T-helper 2 cell treated with Interferon-gamma antibody and Interleukin-4, amounts not matched to agents 5 μg/mL and 100 μg/mL, for 36 hours (primary cell): ENCODE data around the gene ASS1.

Experiments used
- DNase-seq: peaks from one replicate; pipeline ENCODE4 v3.0.0; 2021; ENCODE audit warnings: low spot score
- H3K27ac Mint-ChIP-seq: one replicate; pipeline ENCODE4 v1.8.0; 2021; ENCODE audit warnings: mild to moderate bottlenecking, mixed read lengths
- H3K27me3 Mint-ChIP-seq: one replicate; pipeline ENCODE4 v1.8.0; 2021; ENCODE audit warnings: low read depth, mixed read lengths
- H3K36me3 Mint-ChIP-seq: one replicate; pipeline ENCODE4 v1.8.0; 2021; ENCODE audit warnings: low read depth, mixed read lengths
- H3K4me1 Mint-ChIP-seq: one replicate; pipeline ENCODE4 v1.8.0; 2021; ENCODE audit warnings: low read depth, mixed read lengths
- H3K4me3 Mint-ChIP-seq: one replicate; pipeline ENCODE4 v1.8.0; 2022; ENCODE audit warnings: mild to moderate bottlenecking, moderate library complexity, mixed read lengths
- H3K9me3 Mint-ChIP-seq: one replicate; pipeline ENCODE4 v1.8.0; 2021; ENCODE audit warnings: mixed read lengths

Gene ASS1

DNA sequence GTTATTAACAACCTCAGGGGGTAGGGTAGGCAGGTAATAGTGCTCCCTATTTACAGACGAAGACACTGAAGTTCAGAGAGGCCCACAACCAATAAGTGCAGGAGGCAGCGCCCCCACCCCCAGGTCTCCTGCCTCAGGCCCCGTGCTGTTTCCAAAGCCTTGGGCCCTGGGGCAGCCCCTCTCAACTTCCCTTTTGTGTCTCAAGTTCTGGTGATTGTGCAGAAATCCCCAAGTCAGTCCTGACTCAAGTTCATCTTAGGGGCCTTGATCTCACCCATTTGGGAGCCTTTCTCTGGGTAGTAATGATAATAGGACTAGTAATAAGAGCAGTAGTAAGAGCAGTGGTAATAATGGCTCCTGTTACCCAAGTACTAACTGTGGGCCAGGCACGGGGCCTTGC is 35.5 kb upstream of the ASS1 start:
- Mint-ChIP-seq H3K27ac (no peak overlapping the region), H3K4me1 (no peaks in the 10 kb centered on the region), H3K36me3 (no peaks in the 10 kb centered on the region), H3K27me3 (peaks cover 2% of the 10 kb centered on the region), H3K4me3 (no peak overlapping the region), H3K9me3 (no peaks in the 10 kb centered on the region)
- DNase-seq, result no peak

DNA sequence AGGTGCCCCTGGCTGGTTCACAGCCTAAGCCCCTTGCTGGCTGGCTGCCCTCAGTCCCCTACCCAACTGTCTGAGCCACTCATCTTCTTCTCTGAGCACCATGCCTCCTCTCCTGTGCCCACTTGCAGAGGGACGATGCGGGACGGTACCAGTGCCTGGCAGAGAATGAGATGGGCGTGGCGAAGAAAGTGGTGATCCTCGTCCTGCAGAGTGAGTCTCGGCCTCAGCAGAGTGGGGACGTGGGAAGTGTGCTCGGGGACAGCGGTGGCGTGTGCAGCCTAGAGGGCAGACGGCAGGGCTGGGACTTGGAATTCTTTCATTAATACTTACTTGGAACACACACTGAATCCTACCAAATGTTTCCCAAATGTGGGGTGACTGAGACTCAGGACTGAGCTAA is 34.3 kb upstream of the ASS1 start:
- H3K4me1 Mint-ChIP-seq, result no peaks in the 10 kb centered on the region
- H3K4me3 Mint-ChIP-seq, result no peak overlapping the region
- peaks cover 2% of the 10 kb centered on the region for H3K27me3 Mint-ChIP-seq
- no peak for DNase-seq
- H3K9me3 Mint-ChIP-seq, result no peaks in the 10 kb centered on the region
- no peak overlapping the region for H3K27ac Mint-ChIP-seq
- H3K36me3 Mint-ChIP-seq, result no peaks in the 10 kb centered on the region

DNA sequence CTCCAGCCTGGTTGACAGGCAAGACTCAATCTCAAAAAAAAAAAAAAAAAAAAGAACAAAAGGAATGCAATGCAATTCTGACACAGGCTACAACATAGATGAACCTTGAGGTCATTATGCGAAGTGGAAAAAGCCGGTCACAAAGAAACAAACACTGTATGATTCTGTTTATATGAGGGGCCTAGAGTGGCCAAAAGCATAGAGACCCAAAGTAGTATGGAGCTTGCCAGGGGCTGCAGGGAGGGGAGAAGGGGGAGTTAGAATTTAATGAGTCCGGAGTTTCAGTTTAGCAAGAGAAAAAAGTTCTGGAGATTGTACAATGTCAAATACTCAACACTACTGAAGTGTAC is 33.2 kb upstream of the ASS1 start:
- Mint-ChIP-seq H3K27me3 (peaks cover 2% of the 10 kb centered on the region), H3K4me3 (no peak overlapping the region), H3K4me1 (no peaks in the 10 kb centered on the region), H3K36me3 (no peaks in the 10 kb centered on the region), H3K27ac (no peak overlapping the region), H3K9me3 (no peaks in the 10 kb centered on the region)
- DNase-seq, result no peak

DNA sequence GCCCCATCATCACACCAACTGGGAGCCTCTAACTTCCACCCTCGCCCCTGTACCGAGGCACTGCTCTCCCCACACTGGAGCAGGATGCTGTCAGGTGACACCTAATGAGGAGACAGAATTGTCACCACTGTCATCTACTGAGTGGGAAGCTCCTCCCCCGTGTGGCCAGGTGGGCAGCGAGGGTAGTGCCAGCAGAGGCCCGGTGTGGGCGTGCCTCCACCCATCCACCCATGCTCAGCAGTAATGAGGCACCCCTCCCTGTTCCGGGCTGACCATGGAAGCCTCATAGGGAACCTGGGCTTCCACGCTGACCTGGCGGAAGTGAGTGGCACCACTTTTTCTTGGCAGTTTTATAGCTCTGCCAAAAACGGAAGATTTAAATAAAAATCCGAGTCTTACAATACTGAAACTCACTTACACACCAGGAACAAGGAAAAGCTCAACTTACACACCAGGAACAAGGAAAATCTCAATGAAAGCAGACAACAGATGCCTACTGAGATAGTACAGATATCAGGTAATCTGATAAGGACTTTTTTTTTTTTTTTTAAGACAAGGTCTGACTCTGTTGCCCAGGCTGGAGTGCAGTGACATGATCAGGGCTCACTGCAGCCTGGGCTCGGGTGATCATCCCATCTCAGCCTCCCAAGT is 30.6 kb upstream of the ASS1 start:
- Mint-ChIP-seq H3K27me3 (peaks cover 2% of the 10 kb centered on the region), H3K4me3 (no peak overlapping the region), H3K36me3 (no peaks in the 10 kb centered on the region), H3K27ac (no peak overlapping the region), H3K9me3 (no peaks in the 10 kb centered on the region), H3K4me1 (no peaks in the 10 kb centered on the region)
- no peak for DNase-seq

DNA sequence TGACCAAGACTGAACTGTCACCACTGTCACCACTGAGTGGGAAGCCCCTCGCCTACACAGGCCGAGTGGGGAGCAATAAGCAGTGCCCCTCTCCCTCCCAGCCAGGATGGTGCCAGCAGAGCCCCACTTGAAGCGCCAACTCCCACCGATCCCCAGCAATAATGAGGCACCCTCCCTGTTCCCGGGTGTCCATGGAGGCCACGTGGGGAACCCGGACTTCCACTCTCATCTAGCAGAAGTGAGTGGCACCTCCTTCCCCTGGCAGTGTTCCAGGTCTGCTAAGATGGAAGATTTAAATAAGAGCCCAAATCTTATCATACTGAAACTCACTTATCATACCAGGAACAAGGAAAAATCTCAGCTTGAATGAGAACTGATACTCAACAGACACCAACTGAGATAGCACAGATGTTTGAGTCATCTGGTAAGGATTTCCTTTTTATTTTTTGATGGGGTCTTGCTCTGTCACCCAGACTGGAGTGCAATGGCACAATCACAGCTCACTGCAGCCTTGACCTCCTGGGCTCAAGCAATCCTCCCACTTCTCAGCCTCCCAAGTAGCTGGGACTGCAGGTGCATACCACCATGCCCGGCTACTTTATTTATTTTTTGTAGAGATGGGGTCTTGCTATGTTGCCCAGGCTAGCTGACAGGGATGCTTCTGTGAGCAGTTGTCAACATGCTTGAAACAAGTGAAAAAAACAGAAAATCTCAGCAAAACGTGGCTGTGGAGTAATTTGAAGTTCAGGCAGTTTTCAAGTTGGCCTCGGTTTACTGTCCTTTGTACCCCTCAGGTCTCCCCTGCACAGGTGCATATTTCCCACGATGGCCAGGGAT is 29.6 kb upstream of the ASS1 start:
- H3K9me3 Mint-ChIP-seq, result no peaks in the 10 kb centered on the region
- H3K4me1 Mint-ChIP-seq, result no peaks in the 10 kb centered on the region
- no peak overlapping the region for H3K27ac Mint-ChIP-seq
- DNase-seq, result no peak
- H3K27me3 Mint-ChIP-seq, result peaks cover 2% of the 10 kb centered on the region
- H3K36me3 Mint-ChIP-seq, result no peaks in the 10 kb centered on the region
- H3K4me3 Mint-ChIP-seq, result no peak overlapping the region

DNA sequence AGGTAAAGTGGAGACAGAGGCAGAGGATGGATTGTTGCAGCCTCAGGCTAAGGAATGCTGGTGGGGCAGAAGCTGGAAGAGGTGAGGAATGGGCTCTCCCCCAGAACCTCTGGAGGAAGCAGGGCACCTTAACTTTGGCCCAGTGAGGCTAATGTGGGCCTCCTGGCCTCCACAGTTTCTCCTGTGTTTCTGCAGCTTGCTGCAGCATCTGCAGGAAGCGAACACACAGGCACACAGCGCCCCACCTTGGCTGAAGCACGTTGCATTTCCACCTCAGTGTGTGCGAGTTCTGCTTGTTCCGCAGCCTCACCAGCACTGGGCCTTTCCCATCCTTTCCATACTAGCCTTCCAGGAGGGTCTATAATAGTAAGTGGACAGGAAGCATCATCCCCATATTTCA is 27.2 kb upstream of the ASS1 start:
- Mint-ChIP-seq H3K27me3 (no peaks in the 10 kb centered on the region), H3K9me3 (no peaks in the 10 kb centered on the region)

DNA sequence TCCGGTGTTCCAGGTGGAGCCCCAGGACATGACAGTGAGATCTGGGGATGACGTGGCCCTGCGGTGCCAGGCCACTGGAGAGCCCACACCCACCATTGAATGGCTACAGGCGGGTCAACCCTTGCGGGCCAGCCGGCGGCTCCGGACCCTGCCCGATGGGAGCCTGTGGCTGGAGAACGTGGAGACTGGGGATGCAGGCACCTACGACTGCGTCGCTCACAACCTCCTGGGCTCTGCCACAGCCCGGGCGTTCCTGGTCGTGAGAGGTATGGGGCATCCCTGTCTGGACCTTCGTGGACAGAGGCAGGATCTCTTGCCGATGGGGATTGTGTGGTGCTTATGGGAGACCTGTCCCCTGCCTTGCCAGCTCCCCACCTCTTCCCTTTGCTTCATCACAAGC is 26.0 kb upstream of the ASS1 start:
- Mint-ChIP-seq H3K9me3 (no peaks in the 10 kb centered on the region), H3K4me3 (no peak overlapping the region), H3K4me1 (no peaks in the 10 kb centered on the region), H3K27ac (no peak overlapping the region), H3K27me3 (no peaks in the 10 kb centered on the region), H3K36me3 (no peaks in the 10 kb centered on the region)
- no peak for DNase-seq

More for the DNA sequence above, 27.2 kb upstream of the ASS1 start:
- no peak for DNase-seq
- no peaks in the 10 kb centered on the region for H3K4me1 Mint-ChIP-seq
- no peak overlapping the region for H3K27ac Mint-ChIP-seq
- no peaks in the 10 kb centered on the region for H3K36me3 Mint-ChIP-seq
- no peak overlapping the region for H3K4me3 Mint-ChIP-seq

DNA sequence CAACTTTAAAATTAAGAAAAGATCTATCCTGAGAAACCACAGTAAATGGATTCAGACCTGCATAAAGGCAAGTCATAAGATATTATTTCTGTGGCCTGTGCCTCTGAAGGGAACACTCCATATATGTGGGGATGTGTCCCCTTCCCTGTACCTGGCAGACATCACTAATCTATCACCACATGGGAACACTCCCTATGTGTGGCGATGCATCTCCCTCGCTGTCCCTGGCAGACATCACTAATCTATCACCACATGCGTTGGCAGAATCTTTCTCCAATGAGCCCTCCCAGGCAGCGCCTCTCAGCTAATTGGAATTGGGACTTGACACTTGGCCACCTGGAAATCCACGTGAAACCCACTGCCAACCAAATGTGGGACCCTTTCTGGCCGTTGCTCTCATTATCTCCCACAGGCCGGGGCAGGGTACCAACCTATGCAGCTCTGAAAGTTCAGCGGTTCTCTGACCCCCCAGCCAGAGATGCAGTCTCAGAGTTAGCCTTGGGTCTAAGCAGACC is 25.2 kb upstream of the ASS1 start:
- Mint-ChIP-seq H3K9me3 (no peaks in the 10 kb centered on the region), H3K36me3 (no peaks in the 10 kb centered on the region), H3K27ac (no peak overlapping the region), H3K4me3 (no peak overlapping the region), H3K4me1 (no peaks in the 10 kb centered on the region), H3K27me3 (no peaks in the 10 kb centered on the region)
- DNase-seq, result no peak

DNA sequence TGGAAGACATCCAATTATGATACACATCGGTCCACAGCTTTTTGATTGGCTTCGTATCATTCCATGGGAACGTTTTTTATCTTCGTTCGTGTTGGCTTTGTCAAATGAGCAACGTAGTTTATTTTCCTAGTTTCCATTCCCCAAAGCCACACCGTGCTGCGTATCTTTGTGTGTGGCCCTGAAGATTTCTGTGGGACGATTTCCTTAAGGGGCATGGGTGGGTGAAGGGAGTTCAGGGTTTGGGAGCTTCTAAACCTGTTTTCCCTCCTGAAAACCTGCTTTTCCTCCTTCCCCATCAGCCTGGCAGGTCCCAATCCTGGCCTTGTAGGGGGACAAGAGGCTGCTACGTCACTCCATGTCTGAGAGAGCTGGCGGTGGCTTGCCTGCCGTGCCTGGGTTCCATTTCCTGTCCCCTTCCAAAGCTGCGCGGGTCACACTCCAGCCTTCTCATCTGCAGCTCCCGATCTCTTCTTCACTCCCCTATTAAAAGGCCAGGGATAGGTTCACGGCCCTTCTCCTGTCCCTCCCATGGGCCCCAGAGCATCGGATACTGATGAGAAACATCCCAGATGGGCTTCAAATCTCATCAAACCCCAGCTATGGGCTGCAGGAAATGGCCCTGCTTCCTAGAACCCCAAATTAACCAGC is 23.5 kb upstream of the ASS1 start:
- no peaks in the 10 kb centered on the region for H3K27me3 Mint-ChIP-seq
- no peak overlapping the region for H3K4me3 Mint-ChIP-seq
- no peaks in the 10 kb centered on the region for H3K36me3 Mint-ChIP-seq
- no peaks in the 10 kb centered on the region for H3K4me1 Mint-ChIP-seq
- no peak for DNase-seq
- H3K9me3 Mint-ChIP-seq, result no peaks in the 10 kb centered on the region
- no peak overlapping the region for H3K27ac Mint-ChIP-seq

DNA sequence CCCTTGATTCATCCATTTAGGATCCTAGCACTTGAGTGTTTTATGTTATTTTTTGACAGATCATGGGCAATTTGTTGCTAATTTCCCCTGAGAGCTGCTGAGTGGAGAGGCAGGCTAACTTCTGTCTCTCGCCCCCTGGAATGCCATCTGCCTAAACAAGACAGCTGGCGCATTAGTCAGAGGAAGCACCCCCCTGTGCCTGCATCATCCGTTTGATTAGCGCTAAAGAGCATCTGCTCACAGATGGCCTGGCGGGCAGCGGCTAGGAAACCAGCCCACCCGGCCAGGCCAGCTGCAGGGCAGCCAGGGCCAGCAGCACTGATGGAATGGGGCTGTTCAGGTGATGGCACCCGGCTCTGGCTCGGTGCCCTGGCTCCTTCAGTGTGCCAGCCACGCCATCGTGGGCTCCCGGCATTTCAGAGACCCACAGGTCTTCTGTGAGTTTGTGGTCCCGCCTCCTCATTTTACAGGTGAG is 22.9 kb upstream of the ASS1 start:
- Mint-ChIP-seq H3K27me3 (no peaks in the 10 kb centered on the region), H3K9me3 (no peaks in the 10 kb centered on the region), H3K4me1 (no peaks in the 10 kb centered on the region), H3K4me3 (no peak overlapping the region), H3K27ac (no peak overlapping the region), H3K36me3 (no peaks in the 10 kb centered on the region)
- DNase-seq, result no peak

DNA sequence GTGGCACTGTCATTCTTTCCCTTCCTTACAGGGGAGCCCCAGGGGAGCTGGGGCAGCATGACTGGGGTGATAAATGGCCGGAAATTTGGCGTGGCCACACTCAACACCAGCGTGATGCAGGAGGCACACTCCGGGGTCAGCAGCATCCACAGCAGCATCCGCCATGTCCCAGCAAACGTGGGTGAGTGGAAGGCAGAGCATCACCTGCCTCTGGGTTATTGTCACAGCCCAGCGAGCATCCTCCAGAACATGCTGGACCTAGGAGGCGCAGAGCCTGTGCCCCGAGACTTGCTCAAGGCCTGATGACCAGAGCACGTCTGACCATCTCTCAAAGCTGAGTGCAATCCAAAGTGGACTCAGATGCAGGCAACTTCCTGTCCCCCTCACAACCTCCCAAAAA is 22.2 kb upstream of the ASS1 start:
- Mint-ChIP-seq H3K36me3 (no peaks in the 10 kb centered on the region), H3K27me3 (no peaks in the 10 kb centered on the region), H3K27ac (no peak overlapping the region), H3K9me3 (no peaks in the 10 kb centered on the region), H3K4me3 (no peak overlapping the region), H3K4me1 (no peaks in the 10 kb centered on the region)
- no peak for DNase-seq

DNA sequence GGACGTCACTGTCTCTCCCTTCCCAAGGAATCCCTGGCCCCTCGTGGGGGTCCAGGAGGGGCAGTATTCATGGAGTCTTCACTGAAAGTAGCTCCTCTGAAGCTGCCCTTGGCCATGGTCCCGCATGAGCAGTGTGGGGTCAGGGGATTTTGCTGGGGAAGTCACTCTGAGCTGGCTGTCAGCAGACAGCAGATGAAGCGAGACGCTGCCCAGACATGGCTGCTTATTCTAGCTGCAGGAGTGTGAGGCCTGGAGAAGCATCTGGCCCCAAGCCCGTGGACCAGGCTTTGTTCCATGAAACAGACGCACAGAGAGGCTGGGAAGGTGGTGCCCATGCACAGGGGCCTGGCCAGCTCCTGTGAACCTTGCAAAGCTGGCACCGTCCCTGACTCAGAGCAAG is 21.5 kb upstream of the ASS1 start:
- Mint-ChIP-seq H3K36me3 (no peaks in the 10 kb centered on the region), H3K4me3 (no peak overlapping the region), H3K9me3 (no peaks in the 10 kb centered on the region), H3K27me3 (no peaks in the 10 kb centered on the region), H3K4me1 (no peaks in the 10 kb centered on the region), H3K27ac (no peak overlapping the region)
- no peak for DNase-seq

DNA sequence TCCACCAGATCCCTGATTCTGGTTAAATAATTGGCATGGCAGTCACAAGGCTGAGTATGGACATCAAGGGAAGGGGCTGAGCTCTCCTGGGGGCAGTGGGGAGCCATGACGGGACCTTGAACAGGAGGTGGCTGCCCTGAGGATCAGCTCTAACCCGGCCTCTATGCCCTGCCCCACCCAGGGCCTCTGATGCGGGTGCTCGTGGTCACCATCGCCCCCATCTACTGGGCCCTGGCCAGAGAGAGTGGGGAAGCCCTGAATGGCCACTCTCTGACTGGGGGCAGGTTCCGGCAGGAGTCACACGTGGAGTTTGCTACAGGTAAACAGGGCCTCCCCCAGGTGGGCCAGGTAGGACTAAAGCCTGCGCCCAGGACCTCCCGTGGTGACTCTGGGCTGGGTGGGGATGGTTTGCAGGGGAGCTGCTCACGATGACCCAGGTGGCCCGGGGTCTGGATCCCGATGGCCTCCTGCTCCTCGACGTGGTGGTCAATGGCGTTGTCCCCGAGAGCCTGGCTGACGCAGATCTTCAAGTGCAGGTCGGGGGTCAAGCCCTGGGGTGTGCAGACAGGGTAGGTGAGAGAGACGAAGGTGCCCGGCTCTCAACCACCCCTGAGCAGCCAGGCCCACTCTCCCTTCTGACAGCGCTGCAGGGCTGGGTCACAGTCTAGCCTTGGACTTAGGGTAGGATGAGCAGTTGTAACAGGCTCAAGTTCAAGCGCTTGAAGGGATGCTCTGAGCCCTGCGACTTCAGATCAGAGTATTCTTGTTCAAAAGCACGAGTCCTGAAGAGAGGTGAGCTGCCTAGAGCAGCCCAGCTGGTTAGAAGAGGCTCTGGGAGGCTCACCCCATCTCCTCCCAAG is 19.9 kb upstream of the ASS1 start:
- Mint-ChIP-seq H3K27ac (no peak overlapping the region), H3K36me3 (no peaks in the 10 kb centered on the region), H3K4me1 (no peaks in the 10 kb centered on the region), H3K27me3 (no peaks in the 10 kb centered on the region), H3K4me3 (no peak overlapping the region), H3K9me3 (no peaks in the 10 kb centered on the region)
- DNase-seq, result no peak
